HG02943 (cell line): ENCODE measurements around the gene ASB3.
"Not testable (repeated sequence)": the region's sequence is repeated elsewhere in the genome, so short reads cannot be mapped to it uniquely, and the experiment has no call there.

ENCODE experiments used
- ATAC-seq: cut with Tn5 transposase; IDR thresholded peaks from one replicate; pipeline ENCODE4 v1.9.1; 2021; ENCODE audit warnings: mild to moderate bottlenecking, low read depth, moderate library complexity; ENCODE audit not compliant: unreplicated experiment

Gene ASB3, protein sequence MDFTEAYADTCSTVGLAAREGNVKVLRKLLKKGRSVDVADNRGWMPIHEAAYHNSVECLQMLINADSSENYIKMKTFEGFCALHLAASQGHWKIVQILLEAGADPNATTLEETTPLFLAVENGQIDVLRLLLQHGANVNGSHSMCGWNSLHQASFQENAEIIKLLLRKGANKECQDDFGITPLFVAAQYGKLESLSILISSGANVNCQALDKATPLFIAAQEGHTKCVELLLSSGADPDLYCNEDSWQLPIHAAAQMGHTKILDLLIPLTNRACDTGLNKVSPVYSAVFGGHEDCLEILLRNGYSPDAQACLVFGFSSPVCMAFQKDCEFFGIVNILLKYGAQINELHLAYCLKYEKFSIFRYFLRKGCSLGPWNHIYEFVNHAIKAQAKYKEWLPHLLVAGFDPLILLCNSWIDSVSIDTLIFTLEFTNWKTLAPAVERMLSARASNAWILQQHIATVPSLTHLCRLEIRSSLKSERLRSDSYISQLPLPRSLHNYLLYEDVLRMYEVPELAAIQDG

DNA sequence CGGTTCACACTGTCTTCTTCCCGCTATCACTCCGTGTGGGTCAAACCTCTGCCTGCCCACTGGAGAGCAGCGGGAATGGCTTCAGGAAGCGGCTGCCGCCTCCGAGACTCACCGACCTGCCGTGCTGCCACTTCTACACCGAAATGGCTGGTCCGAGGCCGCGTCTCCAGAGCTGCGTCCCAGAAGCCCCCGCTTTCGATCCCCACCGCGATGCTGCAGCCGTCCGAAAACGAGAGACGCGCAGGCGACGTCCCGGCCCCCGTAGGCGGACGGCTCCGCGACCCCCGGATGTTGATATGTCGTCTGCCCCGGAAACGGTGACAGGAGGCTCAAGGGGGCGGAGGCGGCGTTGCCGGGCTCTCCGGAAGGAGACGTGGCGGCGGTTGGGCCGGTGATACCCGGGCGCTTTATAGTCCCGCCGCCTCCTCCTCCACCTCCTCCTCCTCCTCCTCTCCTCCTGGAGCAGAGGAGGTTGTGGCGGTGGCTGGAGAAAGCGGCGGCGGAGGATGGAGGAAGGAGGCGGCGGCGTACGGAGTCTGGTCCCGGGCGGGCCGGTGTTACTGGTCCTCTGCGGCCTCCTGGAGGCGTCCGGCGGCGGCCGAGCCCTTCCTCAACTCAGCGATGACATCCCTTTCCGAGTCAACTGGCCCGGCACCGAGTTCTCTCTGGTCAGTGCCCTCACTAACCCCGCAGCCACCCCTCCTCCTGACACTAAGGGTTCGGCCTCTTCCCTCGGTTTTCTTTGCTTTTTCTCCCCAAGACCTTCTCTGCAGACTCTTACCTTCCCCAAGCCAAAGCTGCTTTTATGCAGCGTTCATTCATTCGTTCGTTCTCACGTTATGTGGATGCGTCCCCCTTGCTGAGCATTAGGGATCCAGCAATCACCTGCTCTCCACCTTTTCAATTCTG lies at the start of gene ASB3, which contains the start of gene ERLEC1:
TSS of gene ASB3 (minus strand) at position 249 of the 909 bp plus-strand sequence. CDS start 21,381 bp downstream, outside the sequence.
TSS of gene ERLEC1 (plus strand) at position 340 of the 909 bp plus-strand sequence. CDS start at position 507, 167 bp downstream.
- peak; percentile 99 for ATAC-seq

DNA sequence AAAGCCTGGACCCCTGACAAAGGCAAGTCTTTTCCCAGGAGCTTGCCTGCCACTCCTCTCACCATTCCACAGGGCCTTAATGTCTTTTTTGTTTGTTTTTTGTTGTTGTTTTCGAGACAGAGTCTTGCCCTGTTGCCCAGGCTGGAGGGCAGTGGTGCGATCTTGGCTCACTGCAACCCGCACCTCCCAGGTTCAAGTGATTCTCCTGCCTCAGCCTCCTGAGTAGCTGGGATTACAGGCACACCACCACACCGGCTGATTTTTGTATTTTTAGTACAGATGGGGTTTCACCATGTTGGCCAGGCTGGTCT lies 43.2 kb upstream of the ASB3 start:
- ATAC-seq, result not testable (repeated sequence)

DNA sequence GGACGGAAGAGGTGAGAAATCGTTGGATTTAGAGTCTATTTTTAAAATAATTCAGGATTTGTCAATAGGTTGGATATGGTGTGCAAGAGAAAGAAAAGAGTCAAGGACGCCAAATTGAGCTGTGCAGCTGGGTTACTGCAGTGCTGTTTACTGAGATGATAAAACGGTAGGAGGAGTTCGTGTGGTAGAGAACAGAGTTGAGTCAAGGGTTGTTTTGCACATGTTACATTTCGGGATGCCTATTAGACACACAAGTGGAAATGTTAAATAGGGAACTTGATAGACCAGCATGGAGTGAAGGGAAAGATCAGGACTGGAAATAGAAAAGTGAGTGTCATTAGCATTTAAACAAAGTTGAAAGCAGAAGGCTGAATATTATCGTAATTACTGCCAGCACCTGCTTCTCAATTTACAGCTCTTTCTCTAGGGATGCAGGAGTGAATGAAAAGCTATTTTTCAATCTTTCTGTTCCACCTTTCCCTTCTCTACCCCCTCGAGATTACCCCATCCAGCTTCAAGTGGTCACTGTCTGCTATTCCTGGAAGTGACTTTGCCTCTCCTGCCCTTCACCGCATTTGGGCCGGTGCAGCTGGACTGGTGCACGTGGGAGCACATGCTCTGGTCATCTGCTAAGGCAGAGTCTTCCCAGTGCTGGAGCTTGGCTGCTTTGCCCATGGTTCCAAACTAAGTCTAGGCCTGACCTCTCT lies 42.7 kb upstream of the ASB3 start:
- no peak for ATAC-seq

DNA sequence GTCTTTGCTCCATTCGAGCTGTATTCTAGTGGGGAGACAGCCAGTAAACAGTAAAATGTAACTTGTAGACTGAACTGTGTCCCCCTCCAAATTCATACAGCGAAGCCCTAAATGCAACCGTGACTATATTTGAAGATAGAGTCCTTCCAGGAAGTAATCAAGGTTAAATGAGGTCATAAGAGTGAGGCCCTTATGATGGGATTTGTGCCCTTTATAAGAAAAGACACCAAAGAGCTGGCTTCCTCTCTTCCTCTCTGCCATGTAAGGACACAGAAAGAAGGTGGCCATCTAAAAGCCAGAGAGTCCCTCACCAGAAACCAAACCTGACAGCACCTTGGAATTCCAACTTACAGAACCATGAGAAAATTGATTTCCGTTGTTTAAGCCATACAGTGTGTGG lies 41.6 kb upstream of the ASB3 start:
- no peak for ATAC-seq

DNA sequence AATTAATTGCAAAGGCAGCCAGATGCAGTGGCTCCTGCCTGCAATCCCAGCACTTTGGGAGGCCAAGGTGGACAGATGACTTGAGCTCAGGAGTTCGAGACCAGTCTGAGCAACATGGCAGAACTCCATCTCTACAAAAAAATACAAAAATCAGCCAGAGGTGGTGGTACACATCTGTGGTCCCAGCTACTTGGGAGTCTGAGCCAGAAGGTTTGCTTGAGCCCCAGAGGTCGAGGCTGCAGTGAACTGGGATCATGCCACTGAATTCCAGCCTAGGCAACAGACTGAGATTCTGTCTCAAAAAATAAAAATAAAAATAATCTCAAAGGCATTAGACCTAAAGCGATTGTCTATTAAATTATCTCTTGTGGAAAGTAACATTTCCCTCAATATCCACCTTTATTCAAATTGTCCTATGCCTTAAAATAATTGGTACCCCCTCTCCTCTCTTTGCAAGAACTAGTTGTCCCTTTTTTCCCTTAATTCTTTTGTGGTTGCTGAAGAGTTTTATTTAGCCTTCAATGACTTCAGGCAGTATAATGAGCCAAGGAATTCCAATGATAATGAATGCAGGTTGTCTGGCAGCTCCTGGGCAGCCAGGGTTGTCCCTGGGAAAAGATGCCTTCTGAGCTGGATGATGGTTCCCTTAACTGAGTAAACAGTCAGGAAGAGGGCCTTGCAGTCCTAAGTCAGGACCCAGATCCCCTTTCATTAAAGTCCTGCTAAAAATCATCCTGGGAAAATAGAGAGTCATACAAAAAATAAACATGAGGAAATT lies 40.8 kb upstream of the ASB3 start:
- no peak for ATAC-seq

DNA sequence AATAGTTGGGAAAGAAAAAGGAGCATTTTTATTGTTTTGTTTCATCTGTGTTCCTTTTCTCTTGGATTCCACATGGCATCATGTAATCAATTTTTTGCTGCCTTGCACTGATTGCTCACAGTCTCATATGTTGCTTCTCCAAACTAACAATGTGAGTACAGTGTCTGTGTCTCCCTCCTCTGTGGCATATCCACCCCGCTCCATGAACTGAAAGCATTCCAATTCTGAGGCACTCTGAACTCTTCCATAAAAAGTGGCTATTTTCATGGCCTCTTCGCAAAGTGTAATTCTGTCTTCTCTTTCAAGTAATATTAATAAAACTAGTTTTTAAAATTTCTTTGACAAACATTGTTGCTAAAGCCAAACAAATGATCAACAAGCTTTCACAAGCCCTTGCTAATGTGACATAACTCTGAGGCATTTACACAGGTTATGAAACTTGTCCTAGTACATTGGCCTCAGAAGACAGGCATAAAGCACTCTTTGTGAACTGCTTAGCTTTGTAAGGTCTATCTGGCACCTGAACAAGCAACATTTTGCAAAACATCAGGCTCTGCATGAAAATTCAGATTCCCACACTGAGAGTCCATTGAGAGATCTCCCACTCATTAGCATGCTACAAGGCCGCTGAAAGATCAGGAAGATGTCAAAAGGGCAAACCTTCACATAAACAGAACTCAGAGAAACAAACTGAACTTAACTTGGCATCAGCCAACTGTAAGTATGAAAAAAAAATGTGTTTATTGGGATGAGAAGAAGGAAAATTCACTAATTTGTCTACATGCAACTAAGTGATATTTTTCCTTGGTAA lies 40.0 kb upstream of the ASB3 start:
- no peak for ATAC-seq

DNA sequence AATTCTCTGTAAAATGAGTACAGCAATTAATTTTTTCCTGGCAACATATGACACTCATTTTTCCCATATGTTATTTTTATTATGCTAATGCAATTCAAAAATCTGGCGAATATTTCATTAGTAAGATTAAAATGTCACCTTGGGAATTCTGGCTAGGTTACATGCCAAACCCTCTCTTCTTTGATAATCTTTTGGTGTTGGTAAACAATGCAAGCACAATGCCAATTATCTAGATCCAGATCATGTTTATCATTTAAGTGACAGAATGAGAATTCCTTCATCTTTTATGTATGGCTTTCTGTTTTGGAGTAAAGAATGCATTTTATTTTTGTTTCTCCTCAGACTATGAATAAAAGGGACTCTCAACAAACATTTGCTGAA lies 39.3 kb upstream of the ASB3 start:
- ATAC-seq, result no peak

DNA sequence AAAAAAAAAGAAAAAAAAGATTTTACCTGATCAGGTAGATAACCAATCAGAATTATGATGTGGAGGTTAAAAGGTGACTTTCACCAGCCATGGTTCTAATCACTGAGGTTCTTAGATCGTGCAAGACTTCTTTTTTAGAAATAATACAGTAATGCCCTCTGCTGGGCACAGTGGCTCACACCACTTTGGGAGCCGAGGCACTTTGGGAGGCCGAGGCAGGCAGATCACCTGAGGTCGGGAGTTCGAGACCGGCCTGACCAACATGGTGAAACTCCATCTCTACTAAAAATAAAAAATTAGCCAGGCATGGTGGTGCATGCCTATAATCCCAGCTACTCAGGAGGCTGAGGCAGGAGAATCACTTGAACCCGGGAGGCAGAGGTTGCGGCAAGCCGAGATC lies 36.9 kb upstream of the ASB3 start:
- ATAC-seq, result not testable (repeated sequence)

DNA sequence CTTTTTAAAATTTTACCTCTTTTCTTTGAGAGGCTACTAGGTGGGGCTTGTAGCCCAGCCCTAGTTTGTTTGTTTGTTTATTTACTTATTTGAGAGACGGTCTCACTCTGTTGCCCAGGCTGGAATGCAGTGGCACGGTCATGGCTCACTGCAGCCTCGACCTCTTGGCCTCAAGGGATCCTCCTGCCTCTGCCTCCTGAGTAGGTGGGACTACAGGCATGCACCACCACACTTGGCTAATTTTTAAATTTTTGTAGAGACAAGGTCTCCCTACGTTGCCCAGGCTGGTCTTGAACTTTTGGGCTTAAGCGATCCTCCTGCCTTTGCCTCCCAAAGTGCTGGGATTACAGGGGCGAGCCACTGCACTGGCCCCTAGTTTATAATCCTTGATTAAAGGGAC lies 35.1 kb upstream of the ASB3 start:
- ATAC-seq, result no peak

DNA sequence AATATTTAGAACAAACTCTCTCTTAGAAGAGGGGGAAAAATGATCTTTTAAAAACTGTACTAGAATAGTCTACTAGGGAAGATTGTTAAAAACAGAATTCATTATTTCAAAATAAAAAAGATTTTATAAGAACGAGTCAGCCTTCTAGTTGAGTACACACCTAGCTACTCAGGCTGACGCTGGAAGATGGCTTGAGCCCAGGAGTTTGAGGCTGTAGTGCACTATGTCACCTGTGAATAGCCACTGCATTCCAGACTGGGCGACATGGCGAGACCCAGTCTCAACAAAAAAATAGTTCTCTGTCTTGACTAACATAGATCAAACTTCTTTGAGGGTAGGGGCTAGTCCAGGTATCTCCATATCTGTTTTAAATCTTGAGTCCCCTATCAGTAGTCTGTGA lies 34.0 kb upstream of the ASB3 start:
- no peak for ATAC-seq

DNA sequence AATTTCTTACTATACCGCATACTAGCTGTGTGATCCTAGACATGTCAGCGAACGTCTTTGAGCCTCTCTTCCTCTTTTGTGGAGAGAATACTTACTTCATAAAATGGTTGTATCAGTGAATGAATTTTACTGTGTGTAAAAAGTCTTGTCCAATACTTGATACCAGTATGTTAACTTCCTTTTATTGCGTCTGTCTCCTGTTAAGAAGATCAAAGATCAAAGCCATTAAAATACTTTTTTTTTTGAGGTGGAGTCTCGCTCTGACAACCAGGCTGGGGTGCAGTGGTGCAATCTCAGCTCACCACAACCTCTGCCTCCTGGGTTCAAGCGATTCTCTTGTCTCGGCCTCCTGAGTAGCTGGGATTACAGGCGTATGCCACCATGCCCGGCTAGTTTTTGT lies 33.3 kb upstream of the ASB3 start:
- no peak for ATAC-seq

DNA sequence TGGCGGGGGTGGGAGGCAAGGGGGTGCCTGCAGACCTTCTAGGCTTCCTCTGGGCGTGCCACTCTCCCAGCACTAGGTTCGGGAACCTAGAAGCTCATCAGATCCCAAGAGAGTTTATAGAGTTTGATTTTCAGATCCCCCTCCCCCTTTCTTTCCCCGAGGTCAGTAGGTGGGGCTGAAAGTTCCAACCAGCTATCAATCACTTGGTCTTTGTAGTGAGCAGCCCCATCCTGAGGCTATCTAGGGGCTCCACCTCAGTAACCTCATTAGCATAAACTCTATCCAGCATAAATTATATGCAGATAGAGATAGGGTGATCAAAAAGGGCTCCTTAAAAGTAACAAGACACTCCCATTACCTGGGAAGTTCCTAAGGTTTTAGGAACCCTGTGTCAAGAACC lies 32.9 kb upstream of the ASB3 start:
- no peak for ATAC-seq

DNA sequence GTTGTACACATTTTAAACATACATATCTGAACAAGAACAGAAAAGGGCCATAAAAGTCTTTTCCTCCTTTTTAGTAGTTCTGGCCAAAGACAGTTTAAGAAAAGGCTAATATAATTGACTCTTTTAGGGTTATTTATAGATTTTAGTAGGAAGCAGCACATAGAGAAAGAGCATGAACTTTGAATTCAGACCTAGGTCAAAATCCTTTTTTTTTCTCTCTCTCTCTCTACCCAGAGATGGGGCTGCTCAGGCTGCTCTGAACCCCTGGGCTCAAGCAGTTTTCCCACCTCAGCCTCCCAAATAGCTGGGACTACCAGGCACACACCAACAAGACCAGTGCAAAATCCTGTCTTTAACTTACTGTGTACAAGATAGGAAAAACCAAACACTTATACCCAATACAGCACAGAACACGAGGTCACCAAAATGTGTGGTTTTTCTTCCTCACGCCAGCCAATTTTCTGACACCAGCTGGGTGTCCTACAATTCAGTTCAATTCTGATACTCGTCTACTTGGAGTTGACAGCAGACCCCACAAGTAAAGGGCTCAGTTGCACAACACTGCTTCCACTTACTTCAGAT lies 32.2 kb upstream of the ASB3 start:
- ATAC-seq, result no peak

DNA sequence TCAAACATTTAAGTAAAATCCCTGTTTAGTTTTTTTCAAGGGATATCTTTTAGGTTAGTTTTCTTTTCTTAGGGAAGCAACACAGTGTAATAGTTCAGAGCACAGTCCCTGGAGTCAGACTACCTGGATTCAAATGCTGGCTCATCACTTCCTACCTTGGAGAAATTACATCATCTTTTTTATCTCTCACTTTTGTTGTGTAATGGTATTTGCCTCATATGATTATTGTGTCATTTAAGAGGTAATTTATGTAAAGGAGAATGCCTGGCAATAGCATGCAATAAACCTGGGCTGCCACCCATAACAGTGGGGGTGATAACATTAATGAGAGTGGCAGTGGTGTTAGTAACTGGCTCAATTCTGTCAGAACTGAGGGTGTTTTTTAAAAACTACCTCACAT lies 26.4 kb upstream of the ASB3 start:
- ATAC-seq, result no peak

DNA sequence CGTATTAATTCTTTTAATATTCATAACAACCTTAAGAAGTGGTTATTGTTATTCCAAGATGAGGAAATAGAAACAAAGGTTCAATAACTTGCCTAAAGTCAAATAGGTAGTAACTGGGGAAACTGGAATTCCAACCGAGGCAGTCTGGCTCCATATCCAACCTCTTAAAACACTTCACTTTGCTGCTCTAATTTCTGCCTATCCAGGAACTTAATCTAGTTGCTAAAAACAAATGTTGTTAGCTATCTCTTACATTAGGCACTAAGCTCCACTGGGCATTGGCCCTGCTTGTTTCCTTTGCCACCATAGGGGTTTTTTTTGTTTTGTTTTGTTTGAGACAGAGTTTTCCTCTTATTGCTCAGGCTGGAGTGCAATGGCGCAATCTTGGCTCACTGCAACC lies 24.8 kb upstream of the ASB3 start:
- no peak for ATAC-seq

DNA sequence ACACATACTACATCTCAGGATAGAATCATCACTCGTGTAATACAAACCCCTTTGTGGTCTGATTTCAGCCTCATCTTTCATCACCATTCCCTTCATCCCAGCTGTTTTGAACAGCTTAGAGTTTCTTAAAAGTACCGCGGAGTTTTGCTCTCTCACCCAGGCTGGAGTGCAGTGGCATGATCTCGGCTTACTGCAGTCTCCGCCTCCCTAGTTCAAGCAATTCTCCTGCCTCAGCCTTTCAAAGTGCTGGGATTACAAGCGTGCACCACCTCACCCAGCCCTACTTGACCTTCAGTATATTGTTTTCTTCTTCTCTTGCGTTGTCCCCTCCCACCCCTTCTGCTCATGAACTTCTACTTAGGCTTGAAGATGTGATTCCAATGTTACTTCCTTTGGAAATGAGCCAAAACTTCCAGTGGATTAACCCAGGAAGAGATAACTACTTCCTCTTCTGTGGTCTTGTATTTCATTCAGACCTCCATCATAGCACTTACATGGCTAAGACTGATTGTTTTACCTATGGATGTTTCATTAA lies 15.9 kb upstream of the ASB3 start:
- no peak for ATAC-seq

DNA sequence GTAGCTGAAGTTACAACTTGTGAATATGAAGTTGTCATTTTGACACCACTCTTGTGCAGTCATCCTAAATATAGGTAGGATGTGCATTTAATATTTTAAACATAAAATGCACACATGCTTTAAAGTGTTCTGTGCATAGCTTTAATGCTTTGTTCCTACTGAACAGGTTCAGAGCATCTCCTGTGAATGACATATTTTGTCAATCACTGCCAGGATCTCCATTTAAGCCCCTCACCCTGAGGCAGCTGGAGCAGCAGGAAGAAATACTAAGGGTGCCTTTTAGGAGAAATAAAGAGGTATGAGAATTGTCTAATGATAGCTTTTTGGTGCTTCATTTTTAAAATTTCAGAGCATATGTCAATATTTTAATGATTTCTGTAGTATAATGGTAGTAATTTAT lies 14.8 kb upstream of the ASB3 start:
- no peak for ATAC-seq

DNA sequence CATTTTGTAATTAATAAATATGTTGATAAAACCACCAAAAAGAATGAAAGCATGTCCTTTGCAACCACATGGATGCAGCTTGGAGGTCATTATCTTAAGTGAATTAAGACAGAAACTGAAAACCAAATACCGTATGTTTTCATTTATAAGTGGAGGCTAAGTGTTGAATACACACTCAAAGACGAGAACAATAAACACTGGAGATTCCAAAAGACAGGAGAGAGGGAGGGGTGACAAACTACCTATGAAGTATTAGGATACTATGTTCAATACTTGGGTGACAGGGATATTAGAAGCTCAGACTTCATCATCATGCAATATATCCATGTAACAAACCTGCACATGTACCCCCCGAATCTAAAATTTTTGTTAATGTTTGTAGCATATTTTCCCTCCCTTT lies 7.1 kb upstream of the ASB3 start:
- no peak for ATAC-seq

DNA sequence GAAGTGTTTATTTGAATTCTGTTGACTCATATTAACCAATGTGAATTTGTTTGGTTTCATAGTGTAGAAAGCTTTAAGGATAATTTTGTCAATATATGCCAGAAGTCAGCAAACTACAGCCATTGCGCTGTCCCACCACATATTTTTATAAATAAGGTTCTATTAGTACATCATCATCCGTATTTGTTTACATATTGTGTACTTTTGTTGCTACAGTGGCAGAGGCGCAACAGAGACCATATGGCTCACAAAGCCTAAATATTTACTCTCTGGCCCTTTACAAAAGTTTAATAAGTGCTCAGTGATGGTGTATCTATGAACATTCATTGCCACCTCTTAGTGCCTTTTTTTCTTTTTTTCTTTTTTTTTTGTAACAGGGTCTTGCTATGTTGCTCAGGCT lies 6.5 kb upstream of the ASB3 start:
- no peak for ATAC-seq
